ENCODE results near the gene GABARAPL1. TPM values are rescaled to one million over a fixed set of nuclear protein-coding genes. Genes with fewer than 3 reads are reported as not detected.
"Not testable (repeated sequence)": the region's sequence is repeated elsewhere in the genome, so short reads cannot be mapped to it uniquely, and the experiment has no call there.

The GABARAPL1 gene
- total RNA-seq, 1 donor from 2014 or later, result 110 TPM

GRCh38 chr12:10221846-10222245 lies 9.2 kb downstream of the GABARAPL1 start:
- DNase-seq, result no peak
- Mint-ChIP-seq H3K4me1 (ENCODE audit: low read depth, unreplicated experiment) (peaks cover 2% of the 10 kb centered on the region), H3K27me3 (ENCODE audit: unreplicated experiment) (peaks cover 5% of the 10 kb centered on the region), H3K27ac (ENCODE audit: unreplicated experiment) (no peak overlapping the region), H3K36me3 (ENCODE audit: unreplicated experiment) (peaks cover 15% of the 10 kb centered on the region), H3K4me3 (ENCODE audit: unreplicated experiment) (no peak overlapping the region), H3K9me3 (ENCODE audit: unreplicated experiment) (peaks cover 2% of the 10 kb centered on the region)
- no peak for TF ChIP-seq CTCF (IDR thresholded peaks at IDR 0.05; ENCODE audit: partially characterized antibody, unreplicated experiment)

- Mint-ChIP-seq H3K9me3 (ENCODE audit: unreplicated experiment) (peaks cover 2% of the 10 kb centered on the region), H3K4me3 (ENCODE audit: unreplicated experiment) (no peak overlapping the region), H3K27me3 (ENCODE audit: unreplicated experiment) (peaks cover 5% of the 10 kb centered on the region), H3K36me3 (ENCODE audit: unreplicated experiment) (peaks cover 15% of the 10 kb centered on the region), H3K27ac (ENCODE audit: unreplicated experiment) (no peak overlapping the region), H3K4me1 (ENCODE audit: low read depth, unreplicated experiment) (peaks cover 2% of the 10 kb centered on the region)
- TF ChIP-seq CTCF (IDR thresholded peaks at IDR 0.05; ENCODE audit: partially characterized antibody, unreplicated experiment), result no peak
- DNase-seq, result no peak
These were observed 10.5 kb downstream of the GABARAPL1 start for GRCh38 chr12:10223208-10223607.

- H3K27ac Mint-ChIP-seq (ENCODE audit: unreplicated experiment); H3K9me3 Mint-ChIP-seq (ENCODE audit: unreplicated experiment); H3K4me1 Mint-ChIP-seq (ENCODE audit: low read depth, unreplicated experiment); H3K27me3 Mint-ChIP-seq (ENCODE audit: unreplicated experiment); H3K4me3 Mint-ChIP-seq (ENCODE audit: unreplicated experiment); DNase-seq: not testable (repeated sequence)
- peaks cover 15% of the 10 kb centered on the region for H3K36me3 Mint-ChIP-seq (ENCODE audit: unreplicated experiment)
These were observed 12.7 kb downstream of the GABARAPL1 start for GRCh38 chr12:10225426-10225825.

- Mint-ChIP-seq H3K4me3 (ENCODE audit: unreplicated experiment) (no peak overlapping the region), H3K9me3 (ENCODE audit: unreplicated experiment) (peaks cover 2% of the 10 kb centered on the region), H3K4me1 (ENCODE audit: low read depth, unreplicated experiment) (peaks cover 2% of the 10 kb centered on the region), H3K36me3 (ENCODE audit: unreplicated experiment) (peaks cover 15% of the 10 kb centered on the region), H3K27me3 (ENCODE audit: unreplicated experiment) (peaks cover 2% of the 10 kb centered on the region), H3K27ac (ENCODE audit: unreplicated experiment) (no peak overlapping the region)
- no peak for DNase-seq
- no peak for TF ChIP-seq CTCF (IDR thresholded peaks at IDR 0.05; ENCODE audit: partially characterized antibody, unreplicated experiment)
These were observed 13.4 kb downstream of the GABARAPL1 start for GRCh38 chr12:10226086-10226485.

GRCh38 chr12:10226731-10227130 lies 14.1 kb downstream of the GABARAPL1 start:
- H3K27me3 Mint-ChIP-seq (ENCODE audit: unreplicated experiment), result peaks cover 2% of the 10 kb centered on the region
- peaks cover 2% of the 10 kb centered on the region for H3K4me1 Mint-ChIP-seq (ENCODE audit: low read depth, unreplicated experiment)
- no peak for DNase-seq

More at GRCh38 chr12:10226731-10227130, 14.1 kb downstream of the GABARAPL1 start:
- Mint-ChIP-seq H3K27ac (ENCODE audit: unreplicated experiment) (no peak overlapping the region), H3K4me3 (ENCODE audit: unreplicated experiment) (no peak overlapping the region), H3K9me3 (ENCODE audit: unreplicated experiment) (peaks cover 2% of the 10 kb centered on the region), H3K36me3 (ENCODE audit: unreplicated experiment) (peaks cover 15% of the 10 kb centered on the region)
- TF ChIP-seq CTCF (IDR thresholded peaks at IDR 0.05; ENCODE audit: partially characterized antibody, unreplicated experiment), result no peak
